GM12891 (cell line): ENCODE results near the gene MYO15B.
A peak's percentile ranks its signal among the peaks of the same experiment; 100 is the strongest.

Source experiments
- DNase-seq: peaks from one replicate; pipeline ENCODE4 v3.0.0; 2011; ENCODE audit warnings: low spot score; ENCODE audit not compliant: insufficient read length
- FAIRE-seq: peaks from 2 replicates; lab custom pipeline; 2011; peaks lifted over from hg19 to GRCh38; lab: Jason Lieb, UNC
- PAX5 ChIP-seq: IDR thresholded peaks from 2 replicates; pipeline ENCODE4 v1.6.1; 2011; ENCODE audit warnings: low read length, moderate library complexity, mild to moderate bottlenecking; ENCODE audit not compliant: insufficient read depth, severe bottlenecking
- POLR2A ChIP-seq: IDR thresholded peaks from 2 replicates; pipeline ENCODE4 v1.6.1; 2011; ENCODE audit warnings: low read depth, low read length, control low read depth
- POLR2AphosphoS5 ChIP-seq: IDR thresholded peaks from 2 replicates; pipeline ENCODE4 v1.6.1; 2011; ENCODE audit warnings: low read depth, low read length, control low read depth
- POU2F2 ChIP-seq: IDR thresholded peaks from 2 replicates; pipeline ENCODE4 v1.6.1; 2011; ENCODE audit warnings: low read depth, mild to moderate bottlenecking, control low read depth, low read length, moderate library complexity
- SPI1 ChIP-seq: IDR thresholded peaks from 2 replicates; pipeline ENCODE4 v1.6.1; 2011; ENCODE audit warnings: low read depth, low read length, control low read depth
- TAF1 ChIP-seq: IDR thresholded peaks from 2 replicates; pipeline ENCODE4 v1.6.1; 2011; ENCODE audit warnings: low read depth, low read length, control low read depth

The MYO15B gene

GRCh38 chr17:75566416-75566815, 21.2 kb upstream of the MYO15B start:
- no peak for TF ChIP-seq PAX5
- no peak for TF ChIP-seq POLR2A
- no peak for TF ChIP-seq POU2F2
- TF ChIP-seq SPI1, result no peak
- no peak for TF ChIP-seq POLR2AphosphoS5
- TF ChIP-seq TAF1, result no peak
- FAIRE-seq, result peak; percentile 43
- no peak for DNase-seq

GRCh38 chr17:75566834-75567233, 20.8 kb upstream of the MYO15B start:
- FAIRE-seq, result no peak
- DNase-seq, result no peak
- no peak for TF ChIP-seq TAF1
- no peak for TF ChIP-seq POLR2A
- peak; percentile 92 for TF ChIP-seq SPI1
- TF ChIP-seq PAX5, result no peak
- no peak for TF ChIP-seq POU2F2

GRCh38 chr17:75568412-75569255, 19.0 kb upstream of the MYO15B start:
- FAIRE-seq (no peak), DNase-seq (no peak)
- TF ChIP-seq POLR2AphosphoS5, result no peak
- no peak for TF ChIP-seq POLR2A
- TF ChIP-seq TAF1, result no peak
- no peak for TF ChIP-seq PAX5
- no peak for TF ChIP-seq SPI1
- no peak for TF ChIP-seq POU2F2

- no peak for TF ChIP-seq PAX5
- TF ChIP-seq SPI1, result no peak
- TF ChIP-seq TAF1, result no peak
- TF ChIP-seq POLR2AphosphoS5, result no peak
- no peak for TF ChIP-seq POLR2A
- TF ChIP-seq POU2F2, result no peak
These were observed 17.4 kb upstream of the MYO15B start for GRCh38 chr17:75570034-75570676.

GRCh38 chr17:75570772-75571171, 16.8 kb upstream of the MYO15B start:
- no peak for DNase-seq
- FAIRE-seq, result no peak
- TF ChIP-seq POLR2A (no peak), TAF1 (no peak), PAX5 (no peak), POLR2AphosphoS5 (no peak), SPI1 (no peak), POU2F2 (no peak)

More at GRCh38 chr17:75570034-75570676, 17.4 kb upstream of the MYO15B start:
- peak; percentile 41 for FAIRE-seq
- DNase-seq, result no peak

GRCh38 chr17:75571197-75571884, 16.3 kb upstream of the MYO15B start:
- peak; percentile 95 for DNase-seq
- peak; percentile 99 for FAIRE-seq
- TF ChIP-seq POLR2A (peak; percentile 68), PAX5 (no peak), SPI1 (peak; percentile 99), POU2F2 (no peak), TAF1 (no peak), POLR2AphosphoS5 (peak; percentile 57)

GRCh38 chr17:75571885-75572215, 15.8 kb upstream of the MYO15B start:
- DNase-seq (no peak), FAIRE-seq (peak; percentile 56)
- no peak for TF ChIP-seq SPI1
- no peak for TF ChIP-seq PAX5
- no peak for TF ChIP-seq TAF1
- TF ChIP-seq POLR2AphosphoS5, result no peak
- TF ChIP-seq POLR2A, result no peak
- TF ChIP-seq POU2F2, result no peak

- DNase-seq (no peak), FAIRE-seq (no peak)
- TF ChIP-seq TAF1 (no peak), POLR2AphosphoS5 (no peak), PAX5 (no peak), POU2F2 (no peak), POLR2A (no peak), SPI1 (no peak)
These were observed 14.7 kb upstream of the MYO15B start for GRCh38 chr17:75572713-75573539.

- DNase-seq (no peak), FAIRE-seq (no peak)
- no peak for TF ChIP-seq POU2F2
- no peak for TF ChIP-seq TAF1
- no peak for TF ChIP-seq SPI1
- no peak for TF ChIP-seq PAX5
- TF ChIP-seq POLR2AphosphoS5, result no peak
- TF ChIP-seq POLR2A, result no peak
These were observed 14.1 kb upstream of the MYO15B start for GRCh38 chr17:75573540-75573957.
